AG10803 (cell line): ENCODE measurements around the gene EML6.

Experiments
- DNase-seq: peaks from one replicate; pipeline ENCODE4 v3.0.0; 2010; ENCODE audit warnings: low read depth
- H3K4me3 ChIP-seq: 2 replicates; pipeline ENCODE4 v1.5.1; 2011; ENCODE audit warnings: mild to moderate bottlenecking, low read length, control low read depth
- CTCF ChIP-seq: conservative IDR thresholded peaks from 2 replicates; pipeline ENCODE4 v1.5.1; 2011; ENCODE audit warnings: mild to moderate bottlenecking, low read length, control low read depth, inconsistent platforms

Gene EML6

DNA sequence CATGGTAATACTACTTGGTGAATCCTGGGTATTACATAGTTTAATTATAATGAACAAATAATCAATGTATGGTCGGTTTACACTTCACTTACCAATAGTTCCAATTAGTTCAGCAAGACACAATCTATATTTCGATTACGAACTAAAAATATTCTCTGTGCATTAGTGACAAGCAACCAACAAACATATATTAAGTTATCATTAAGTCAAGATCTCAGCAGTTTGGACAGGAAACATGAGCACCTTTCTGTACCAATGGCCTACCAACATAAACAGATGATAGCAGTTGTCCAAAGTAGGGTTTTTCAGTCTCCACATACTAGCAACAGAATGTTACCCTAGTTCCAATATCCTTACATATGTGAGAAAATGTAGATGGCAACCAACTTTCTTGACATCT is 294.0 kb downstream of the EML6 start:
- DNase-seq = no peak
- TF ChIP-seq CTCF = no peak
- H3K4me3 ChIP-seq = no peak overlapping the region

- DNase-seq = no peak
- no peak overlapping the region for H3K4me3 ChIP-seq
- no peak for TF ChIP-seq CTCF
Measured at GRCh38 chr2:55017880-55018279, 294.4 kb downstream of the EML6 start.

GRCh38 chr2:55018619-55019018 is 295.2 kb downstream of the EML6 start:
- TF ChIP-seq CTCF = no peak
- no peak for DNase-seq
- H3K4me3 ChIP-seq = no peak overlapping the region

GRCh38 chr2:55019526-55020258 is 296.2 kb downstream of the EML6 start:
- no peak overlapping the region for H3K4me3 ChIP-seq
- no peak for DNase-seq
- TF ChIP-seq CTCF = no peak
